SK-MEL-5 (cell line): ENCODE results near the gene YY2. TPM values are rescaled to one million over a fixed set of nuclear protein-coding genes. Genes with fewer than 3 reads are reported as not detected.
"Not testable (repeated sequence)": the region's sequence is repeated elsewhere in the genome, so short reads cannot be mapped to it uniquely, and the experiment has no call there.

Experiments
- DNase-seq: peaks from one replicate; pipeline ENCODE4 v3.0.0-alpha.2; 2016; ENCODE audit warnings: low read depth, low spot score
- in situ Hi-C: cut with HindIII; loops from 2 replicates; pipeline ENCODE4 v1.10.0; 2016; ENCODE audit warnings: low sequenced_read_pairs, high pct_unique_total_duplicates, low pct_unique_long_range_greater_than_20kb
- polyA plus RNA-seq, 2 experiments: library from polyadenylated mRNA; depleted of rRNA; stranded (reverse); fragments of >200 nt; gene quantifications; 2 replicates each; pipeline ENCODE4 v1.2.3, GENCODE V29; 2015
- total RNA-seq: library from RNA; depleted of rRNA; stranded (reverse); fragments of >200 nt; shearing (Covaris generic); gene quantifications from 2 replicates; pipeline ENCODE4 v1.2.3, GENCODE V29; 2014; rRNA removed

The YY2 gene
- 1.8 and 2.4 TPM in 2 replicates for total RNA-seq
- 7.5 and 9.9 TPM in 2 replicates for polyA plus RNA-seq (2015; cell fraction: cytosol; rRNA removed)
- 7.5 and 11.9 TPM in 2 replicates for polyA plus RNA-seq (2015; cell fraction: nucleus; rRNA removed)

- in situ Hi-C loops, result no loop called here
- no peak for DNase-seq
Measured at GRCh38 chrX:21855937-21856415, at the start of gene YY2. TSS of gene YY2 (plus strand) at chrX:21855987. CDS start at chrX:21856485, 498 bp downstream.

DNA sequence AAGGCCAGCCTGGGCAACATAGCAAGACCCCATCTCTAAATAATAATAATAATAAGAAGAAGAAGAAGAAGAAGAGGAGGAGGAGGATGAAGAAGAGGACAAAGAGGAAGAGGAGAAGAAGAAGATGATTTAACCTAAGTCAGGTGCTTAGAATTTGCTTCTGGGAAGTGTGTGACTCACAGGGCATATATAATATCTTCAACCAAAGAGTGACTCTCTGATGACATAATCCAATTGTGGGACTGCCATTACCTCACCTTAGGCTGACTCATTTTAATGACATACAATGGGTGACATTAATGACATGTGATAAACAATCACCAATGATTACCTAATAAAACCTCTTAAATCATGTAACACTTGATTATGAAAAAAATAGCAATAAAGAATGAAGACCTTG lies 49.1 kb upstream of the YY2 start:
- no peak for DNase-seq
- in situ Hi-C loops, result no loop called here

- in situ Hi-C loops, result no loop called here
- no peak for DNase-seq
Measured at GRCh38 chrX:21811832-21812231, 44.0 kb upstream of the YY2 start.

- in situ Hi-C loops, result no loop called here
- DNase-seq, result no peak
Measured at GRCh38 chrX:21812628-21813027, 43.2 kb upstream of the YY2 start.

DNA sequence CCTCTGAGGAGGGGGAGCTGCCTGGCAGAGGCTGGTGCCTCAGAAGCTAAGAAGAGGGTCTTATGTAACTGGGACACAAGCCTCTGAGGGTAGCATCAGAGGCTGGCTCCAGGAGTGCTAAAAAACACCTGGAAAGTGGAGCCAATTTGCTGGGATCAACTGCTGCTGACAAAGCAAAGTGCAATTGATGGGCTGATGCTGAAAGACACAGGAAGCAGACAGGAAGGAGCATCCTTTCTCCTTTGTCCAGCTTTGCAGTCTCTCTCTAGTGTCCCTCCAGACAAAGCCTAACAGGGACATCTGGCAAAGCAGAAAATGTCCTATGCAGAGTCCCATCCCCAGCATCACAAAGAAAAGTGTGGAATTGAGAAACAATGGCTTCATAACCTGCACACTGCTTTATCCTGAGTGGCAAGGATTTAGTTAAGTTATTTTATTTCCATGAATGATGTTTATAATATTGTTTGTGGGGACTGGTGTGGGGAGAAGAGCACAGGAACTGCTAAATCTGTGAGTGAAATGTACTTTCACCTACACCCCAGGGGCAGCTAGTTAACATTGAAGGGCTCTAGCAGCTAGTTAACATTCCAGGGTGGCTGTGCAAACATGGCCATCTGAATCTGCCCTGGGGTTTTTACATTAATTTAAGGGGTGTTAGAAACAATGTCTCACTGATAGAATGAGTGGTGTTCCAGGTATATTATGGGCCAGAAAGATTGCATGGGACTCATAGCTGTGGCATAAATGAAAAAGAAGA lies 42.0 kb upstream of the YY2 start:
- in situ Hi-C loops, result no loop called here
- DNase-seq, result no peak

DNA sequence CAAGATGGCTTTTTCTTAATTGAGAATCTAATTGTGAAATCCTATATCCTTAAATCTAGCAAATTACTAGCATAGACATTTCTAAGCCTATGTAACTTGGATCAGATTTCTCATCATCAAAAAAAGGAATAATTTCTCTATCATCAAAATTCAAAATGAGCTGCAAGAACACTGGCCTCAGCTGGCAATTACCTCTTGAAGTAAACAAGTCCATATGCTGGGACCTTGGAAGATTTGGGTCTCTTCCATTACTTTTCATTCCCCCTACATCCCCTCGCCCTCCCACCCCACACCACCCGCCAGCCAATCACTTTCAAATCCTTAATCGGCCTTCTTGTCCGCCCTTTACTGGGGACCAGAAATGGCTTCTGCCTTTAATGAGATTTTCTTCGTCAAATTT lies 39.7 kb upstream of the YY2 start:
- in situ Hi-C loops, result no loop called here
- DNase-seq, result no peak

DNA sequence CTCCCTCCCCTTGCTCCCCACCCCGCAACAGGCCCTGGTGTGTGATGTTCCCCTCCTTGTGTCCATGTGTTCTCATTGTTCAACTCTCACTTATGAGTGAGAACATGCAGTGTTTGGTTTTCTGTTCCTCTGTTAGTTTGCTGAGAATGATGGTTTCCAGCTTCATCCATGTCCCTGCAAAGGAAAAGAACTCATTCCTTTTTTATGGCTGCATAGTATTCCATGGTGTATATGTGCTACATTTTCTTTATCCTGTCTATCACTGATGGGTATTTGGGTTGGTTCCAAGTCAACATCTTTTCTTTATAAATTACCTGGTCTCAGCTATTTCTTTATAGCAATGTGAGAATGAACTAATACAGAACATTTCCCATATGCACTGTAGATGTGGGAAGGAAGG lies 35.6 kb upstream of the YY2 start:
- in situ Hi-C loops, result not testable (repeated sequence)

DNA sequence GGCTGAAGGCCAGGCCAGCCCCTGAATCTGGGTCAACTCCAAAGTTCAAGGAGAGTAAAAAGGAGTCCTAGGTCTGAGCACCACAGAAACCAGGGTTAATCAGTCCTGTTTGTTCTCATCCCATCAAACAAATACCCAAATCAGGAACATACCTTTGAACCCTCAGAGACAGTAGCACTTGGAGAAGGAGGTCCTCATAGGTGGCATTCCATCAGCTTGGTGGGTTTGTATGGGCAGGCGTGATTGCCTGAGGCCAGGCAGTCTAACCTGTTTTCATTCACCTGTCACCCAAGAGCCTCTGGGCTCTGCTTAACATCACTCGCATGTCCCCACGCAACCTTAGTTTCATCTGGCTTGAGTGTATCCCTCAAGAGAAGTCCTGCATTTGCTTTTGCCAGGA lies 33.9 kb upstream of the YY2 start:
- DNase-seq, result no peak
- in situ Hi-C loops, result no loop called here

More for the DNA sequence above, 35.6 kb upstream of the YY2 start:
- DNase-seq, result not testable (repeated sequence)

- DNase-seq, result no peak
- in situ Hi-C loops, result no loop called here
Measured at GRCh38 chrX:21831496-21831895, 24.3 kb upstream of the YY2 start.

DNA sequence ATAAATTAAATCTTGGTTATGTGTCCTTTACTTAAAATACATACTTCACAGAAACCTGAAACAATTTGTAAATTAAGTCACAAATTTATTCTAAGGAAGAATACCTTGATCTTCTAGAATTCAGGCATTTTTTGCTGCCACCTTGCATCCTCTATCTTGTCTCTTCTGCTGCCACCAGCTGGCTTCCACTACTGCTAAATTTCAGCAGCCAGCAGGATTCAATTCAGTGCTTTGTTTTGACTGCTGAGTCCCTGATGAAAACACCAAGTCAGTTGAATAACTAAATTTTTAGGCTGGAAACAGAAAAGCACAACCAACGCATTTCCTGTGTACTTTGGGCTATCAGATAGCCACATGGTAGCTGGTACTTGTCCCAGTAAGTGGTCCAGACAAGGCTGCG lies 18.7 kb upstream of the YY2 start:
- in situ Hi-C loops, result no loop called here
- DNase-seq, result peak; percentile 65

DNA sequence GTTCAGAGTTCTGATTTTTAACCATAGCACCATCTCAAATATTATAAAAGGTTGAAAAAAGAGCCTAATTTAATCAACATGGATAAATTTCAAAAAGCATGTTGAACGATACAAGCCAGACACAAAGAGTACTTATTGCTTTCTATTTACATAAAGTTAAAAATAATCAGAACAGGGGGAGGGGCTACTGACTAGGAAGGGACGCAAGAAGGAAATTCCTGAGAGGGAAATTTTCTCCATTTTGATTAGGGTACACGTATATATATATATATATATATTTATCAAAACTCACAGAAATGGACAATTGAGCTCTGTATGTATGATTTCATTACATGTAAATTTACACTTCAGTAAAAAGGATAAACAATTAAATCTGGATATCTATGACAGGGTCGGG lies 16.9 kb upstream of the YY2 start:
- in situ Hi-C loops, result no loop called here
- DNase-seq, result peak; percentile 29

GRCh38 chrX:21839334-21840192 lies 16.2 kb upstream of the YY2 start, which contains the start of gene MBTPS2:
TSS of gene MBTPS2 (plus strand) at chrX:21839617. CDS start at chrX:21839735, 118 bp downstream.
- in situ Hi-C loops, result no loop called here

GRCh38 chrX:21840193-21840545 lies 15.6 kb upstream of the YY2 start:
- in situ Hi-C loops, result no loop called here
- no peak for DNase-seq

More at GRCh38 chrX:21839334-21840192, 16.2 kb upstream of the YY2 start, which contains the start of gene MBTPS2:
- DNase-seq, result peak; percentile 83

DNA sequence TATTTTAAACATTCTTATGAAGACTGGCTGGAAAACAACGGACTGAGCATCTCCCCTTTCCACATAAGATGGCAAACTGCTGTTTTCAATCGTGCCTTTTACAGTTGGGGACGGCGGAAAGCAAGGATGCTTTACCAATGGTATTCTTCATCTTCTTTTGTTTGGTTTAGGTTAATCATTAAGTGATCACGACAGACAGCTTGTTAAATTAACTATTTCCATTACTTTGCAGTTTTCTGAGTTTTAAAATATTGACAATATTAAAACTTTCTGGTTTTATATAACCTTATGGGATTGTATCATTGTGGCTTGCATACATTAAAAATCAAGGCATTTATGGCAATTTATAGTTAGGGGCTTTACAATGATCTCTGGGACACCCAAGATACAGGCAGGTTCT lies 12.6 kb upstream of the YY2 start:
- in situ Hi-C loops, result no loop called here
- DNase-seq, result no peak

GRCh38 chrX:21845096-21845495 lies 10.7 kb upstream of the YY2 start:
- DNase-seq, result no peak
- in situ Hi-C loops, result no loop called here

- in situ Hi-C loops, result no loop called here
- DNase-seq, result no peak
Measured at GRCh38 chrX:21847342-21847741, 8.4 kb upstream of the YY2 start.

GRCh38 chrX:21853578-21853977 lies 2.2 kb upstream of the YY2 start:
- in situ Hi-C loops, result no loop called here
- DNase-seq, result no peak

DNA sequence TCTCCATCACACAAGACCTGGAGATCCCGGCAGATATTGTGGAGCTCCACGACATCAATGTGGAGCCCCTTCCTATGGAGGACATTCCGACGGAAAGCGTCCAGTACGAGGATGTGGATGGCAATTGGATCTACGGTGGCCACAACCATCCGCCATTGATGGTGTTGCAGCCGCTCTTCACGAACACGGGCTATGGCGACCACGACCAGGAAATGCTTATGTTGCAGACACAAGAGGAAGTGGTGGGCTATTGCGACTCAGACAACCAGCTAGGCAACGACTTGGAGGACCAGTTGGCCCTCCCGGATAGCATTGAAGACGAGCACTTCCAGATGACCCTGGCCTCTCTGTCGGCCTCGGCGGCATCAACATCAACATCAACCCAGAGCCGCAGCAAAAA lies 717 bp downstream of the YY2 start:
- in situ Hi-C loops, result no loop called here
- no peak for DNase-seq
